ENCODE results near the gene OCA2.

The OCA2 gene

DNA sequence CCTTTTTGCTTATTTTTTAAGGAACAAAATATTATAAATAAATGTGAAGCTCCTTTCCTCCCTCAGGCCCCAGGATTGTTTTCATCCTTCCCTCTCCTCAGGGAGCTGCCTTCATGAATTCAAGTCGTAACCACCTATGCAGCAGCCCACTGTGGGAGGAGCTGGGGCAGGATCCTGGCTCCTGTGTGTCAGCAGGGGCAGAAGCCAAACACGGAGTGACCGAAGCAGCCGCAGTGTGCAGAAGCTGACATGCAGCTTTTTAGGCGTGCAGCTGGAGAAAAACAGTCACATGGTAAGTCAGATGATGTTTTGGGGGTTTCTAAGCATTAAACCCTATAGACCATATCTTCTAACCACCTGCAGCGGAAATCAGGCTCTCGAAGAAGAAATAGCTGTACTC lies 231.3 kb downstream of the OCA2 start:
- no peak overlapping the region for H3K4me3 ChIP-seq (replicated peaks; ENCODE audit: low read depth, low read length)
- no peak for DNase-seq (ENCODE audit: extremely low read depth, low read depth)
- TF ChIP-seq, protein P1, sequence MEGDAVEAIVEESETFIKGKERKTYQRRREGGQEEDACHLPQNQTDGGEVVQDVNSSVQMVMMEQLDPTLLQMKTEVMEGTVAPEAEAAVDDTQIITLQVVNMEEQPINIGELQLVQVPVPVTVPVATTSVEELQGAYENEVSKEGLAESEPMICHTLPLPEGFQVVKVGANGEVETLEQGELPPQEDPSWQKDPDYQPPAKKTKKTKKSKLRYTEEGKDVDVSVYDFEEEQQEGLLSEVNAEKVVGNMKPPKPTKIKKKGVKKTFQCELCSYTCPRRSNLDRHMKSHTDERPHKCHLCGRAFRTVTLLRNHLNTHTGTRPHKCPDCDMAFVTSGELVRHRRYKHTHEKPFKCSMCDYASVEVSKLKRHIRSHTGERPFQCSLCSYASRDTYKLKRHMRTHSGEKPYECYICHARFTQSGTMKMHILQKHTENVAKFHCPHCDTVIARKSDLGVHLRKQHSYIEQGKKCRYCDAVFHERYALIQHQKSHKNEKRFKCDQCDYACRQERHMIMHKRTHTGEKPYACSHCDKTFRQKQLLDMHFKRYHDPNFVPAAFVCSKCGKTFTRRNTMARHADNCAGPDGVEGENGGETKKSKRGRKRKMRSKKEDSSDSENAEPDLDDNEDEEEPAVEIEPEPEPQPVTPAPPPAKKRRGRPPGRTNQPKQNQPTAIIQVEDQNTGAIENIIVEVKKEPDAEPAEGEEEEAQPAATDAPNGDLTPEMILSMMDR (IDR thresholded peaks at IDR 0.05; ENCODE audit: low read depth, low read length, missing control alignments): no peak

DNA sequence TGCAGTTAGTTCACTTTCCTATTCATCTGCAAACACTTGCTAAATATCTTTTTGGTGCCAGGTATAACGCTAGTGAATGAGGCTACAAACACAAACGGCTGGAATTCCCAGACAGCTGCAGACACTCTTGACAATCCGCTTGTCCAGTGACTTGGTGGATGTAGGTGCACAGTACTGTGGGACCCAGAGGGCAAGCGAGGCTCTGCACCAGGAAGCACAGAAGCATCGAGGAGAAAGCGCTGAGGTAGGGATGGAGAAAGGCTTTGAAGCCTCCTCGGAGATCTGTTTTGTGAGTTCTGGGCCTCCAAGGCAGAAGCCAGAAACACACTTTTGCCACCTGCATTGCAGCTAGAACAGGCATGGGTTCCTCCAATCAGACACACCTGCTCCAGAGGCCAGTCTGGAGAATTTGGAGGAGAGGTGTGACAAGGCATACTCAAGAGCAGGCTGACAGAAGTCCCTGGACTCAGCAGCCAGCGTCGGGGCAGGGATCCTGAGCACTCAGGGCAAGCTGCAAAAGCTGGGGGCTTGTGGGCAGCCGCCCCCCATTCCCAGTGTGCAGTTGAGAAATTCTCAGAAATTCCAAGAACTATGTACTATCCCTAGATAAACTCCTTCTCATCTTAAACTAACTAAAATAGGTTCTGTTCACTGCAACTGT lies 232.5 kb downstream of the OCA2 start:
- TF ChIP-seq, protein P1 (IDR thresholded peaks at IDR 0.05; ENCODE audit: low read depth, low read length, missing control alignments): no peak
- H3K4me3 ChIP-seq (replicated peaks; ENCODE audit: low read depth, low read length): no peak overlapping the region
- no peak for DNase-seq (ENCODE audit: extremely low read depth, low read depth)

DNA sequence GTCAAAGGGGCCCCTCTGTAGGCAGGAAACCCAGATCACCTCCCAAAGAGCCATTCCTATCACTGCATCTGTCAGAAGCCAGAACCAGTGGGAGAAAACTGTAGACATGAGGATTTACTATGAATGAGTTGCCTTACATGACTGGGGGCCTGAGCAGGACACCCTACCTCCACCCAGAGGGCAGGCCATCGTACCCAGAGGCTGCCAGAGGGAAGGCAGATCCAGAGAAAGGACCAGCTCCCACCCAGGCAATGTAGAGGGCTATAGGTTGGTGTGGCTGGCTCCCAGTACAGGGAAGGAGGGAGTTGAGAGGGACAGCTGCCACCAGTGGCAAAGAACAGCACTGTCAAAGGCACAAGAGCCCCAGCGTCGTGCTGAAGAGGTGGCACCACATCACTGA lies 233.2 kb downstream of the OCA2 start:
- TF ChIP-seq, protein P1 (IDR thresholded peaks at IDR 0.05; ENCODE audit: low read depth, low read length, missing control alignments): no peak
- no peak for DNase-seq (ENCODE audit: extremely low read depth, low read depth)
- no peak overlapping the region for H3K4me3 ChIP-seq (replicated peaks; ENCODE audit: low read depth, low read length)

DNA sequence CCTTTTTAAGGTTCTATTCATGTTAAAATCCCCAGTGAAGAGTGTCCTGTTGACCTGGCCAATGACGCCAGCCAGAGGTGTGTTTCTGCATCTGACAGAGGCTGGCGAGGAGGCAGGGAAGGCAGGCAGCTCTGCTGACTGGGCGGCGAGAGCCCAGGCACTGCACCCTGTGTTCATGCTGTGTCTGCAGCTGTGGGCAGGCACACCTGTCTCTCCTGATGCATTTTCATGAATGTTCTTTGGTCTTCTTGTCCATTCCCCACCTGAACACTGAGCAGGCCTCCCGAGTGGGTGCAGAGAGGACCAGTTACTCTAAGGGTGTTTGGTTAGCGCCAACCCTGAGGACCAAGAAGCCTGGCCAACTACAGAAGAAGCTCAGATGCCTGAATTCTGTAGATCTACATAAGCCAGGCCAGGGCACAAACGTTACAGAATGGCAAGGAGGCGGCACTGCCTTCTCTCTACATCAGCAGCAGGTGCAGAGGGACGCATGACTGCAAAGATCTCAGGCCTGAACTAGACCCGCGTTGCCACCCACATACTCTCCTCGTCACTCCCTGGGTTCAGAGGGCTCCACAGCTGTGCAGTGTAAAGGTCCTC lies 233.7 kb downstream of the OCA2 start:
- TF ChIP-seq, protein P1 (IDR thresholded peaks at IDR 0.05; ENCODE audit: low read depth, low read length, missing control alignments): no peak
- H3K4me3 ChIP-seq (replicated peaks; ENCODE audit: low read depth, low read length): no peak overlapping the region
- no peak for DNase-seq (ENCODE audit: extremely low read depth, low read depth)

DNA sequence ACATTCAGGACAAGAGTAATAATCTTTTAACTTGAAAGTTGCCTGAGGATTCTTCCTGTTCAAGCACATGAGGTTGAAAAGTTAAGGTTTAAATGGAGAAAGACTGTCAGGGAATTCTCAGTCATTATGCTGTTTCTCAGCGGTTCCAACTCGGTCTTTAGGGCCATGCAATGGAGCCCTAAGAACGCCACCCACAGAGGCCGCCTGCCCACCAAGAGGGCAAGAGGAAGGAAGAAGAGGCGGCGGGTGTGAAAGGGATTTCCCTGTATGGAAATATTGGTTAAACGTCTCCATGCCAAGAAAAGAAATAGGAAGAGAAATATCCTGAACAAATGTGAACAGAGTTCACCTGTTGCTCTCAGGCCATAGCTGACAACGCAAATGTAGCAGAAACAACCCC lies 234.4 kb downstream of the OCA2 start:
- DNase-seq (ENCODE audit: extremely low read depth, low read depth): no peak
- TF ChIP-seq, protein P1 (IDR thresholded peaks at IDR 0.05; ENCODE audit: low read depth, low read length, missing control alignments): no peak
- no peak overlapping the region for H3K4me3 ChIP-seq (replicated peaks; ENCODE audit: low read depth, low read length)

DNA sequence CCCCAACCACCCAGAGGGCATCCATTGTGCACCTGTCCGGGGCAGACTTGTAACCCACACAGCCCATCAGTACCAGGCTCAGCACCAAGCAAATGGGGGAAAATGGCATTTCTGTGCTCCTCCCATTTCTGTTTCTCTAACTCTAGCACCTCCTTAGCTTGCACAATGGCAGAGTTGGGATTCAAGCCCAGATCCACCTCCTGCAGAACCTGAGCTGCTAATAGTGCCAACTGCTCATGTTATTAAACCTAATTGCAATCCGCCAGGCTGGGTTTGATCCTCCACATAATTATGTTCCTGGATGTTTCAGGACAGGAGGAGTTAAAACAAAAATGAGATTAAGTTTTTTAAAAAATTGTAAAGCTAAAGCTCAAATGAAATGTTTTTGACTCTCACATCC lies 235.0 kb downstream of the OCA2 start:
- DNase-seq (ENCODE audit: extremely low read depth, low read depth): no peak
- no peak overlapping the region for H3K4me3 ChIP-seq (replicated peaks; ENCODE audit: low read depth, low read length)
- TF ChIP-seq, protein P1 (IDR thresholded peaks at IDR 0.05; ENCODE audit: low read depth, low read length, missing control alignments): no peak

Data from HFF-Myc (cell line).